Vagina (tissue), 2 donors: ENCODE data around the gene UROC1. TPM values are rescaled to one million over a fixed set of nuclear protein-coding genes. Genes with fewer than 3 reads are reported as not detected.

ENCODE experiments used
- DNase-seq, 2 donors: peaks; one replicate each; pipeline ENCODE4 v3.0.0-alpha.2; 2017; ENCODE audit errors: extremely low spot score in 2 of 2
- H3K27ac ChIP-seq: fragments of 200-600 bp; sonication (generic); one replicate; pipeline ENCODE4 v1.5.1; 2019
- H3K27me3 ChIP-seq: fragments of 200-600 bp; sonication (generic); one replicate; pipeline ENCODE4 v1.5.1; 2019
- H3K36me3 ChIP-seq, 2 donors: fragments of 200-600 bp; sonication (generic); one replicate each; pipeline ENCODE4 v1.5.1; 2017 to 2019
- H3K4me1 ChIP-seq: fragments of 200-600 bp; sonication (generic); one replicate; pipeline ENCODE4 v1.5.1; 2019
- H3K4me3 ChIP-seq, 2 donors: fragments of 200-600 bp; sonication (generic); 1 replicate in 1 of 2; 2 replicates in 1 of 2; pipeline ENCODE4 v1.5.1; 2016 to 2019
- H3K9me3 ChIP-seq: fragments of 200-600 bp; sonication (generic); one replicate; pipeline ENCODE4 v1.5.1; 2019
- POLR2A ChIP-seq, 2 donors: fragments of 450-650 bp; IDR thresholded peaks; one replicate each; pipeline ENCODE4 v1.6.1; 2017; ENCODE audit warnings: antibody characterized with exemption in 2 of 2, mild to moderate bottlenecking in 2 of 2, moderate library complexity in 2 of 2
- POLR2AphosphoS5 ChIP-seq, 2 donors: sonication (generic); formaldehyde crosslinking; IDR thresholded peaks; one replicate each; pipeline ENCODE4 v1.9.0; 2017; ENCODE audit warnings: antibody characterized with exemption in 2 of 2, mild to moderate bottlenecking in 2 of 2, low read depth in 1 of 2; ENCODE audit not compliant: insufficient read depth in 1 of 2
- intact Hi-C: fragments of 100-400 bp; cut with DNase I; formaldehyde crosslinking; loops from one replicate; pipeline ENCODE4 v1.15.1; 2023
- total RNA-seq: library from RNA; depleted of rRNA; stranded (reverse); fragments of >200 nt; gene quantifications from one replicate; pipeline ENCODE4 v1.2.3, GENCODE V29; 2016
- TF ChIP-seq, protein P1 (sequence below), 3 experiments: fragments of 450-650 bp in 2 of 3; fragments of 200-600 bp in 1 of 3; sonication (generic) in 1 of 3; IDR thresholded peaks; one replicate each; pipeline ENCODE4 v1.5.1; 2017 to 2019; ENCODE audit warnings: antibody characterized with exemption in 3 of 3, mild to moderate bottlenecking in 2 of 3, moderate library complexity in 2 of 3

Gene UROC1
- total RNA-seq, 1 donor from 2014 or later = not detected

DNA sequence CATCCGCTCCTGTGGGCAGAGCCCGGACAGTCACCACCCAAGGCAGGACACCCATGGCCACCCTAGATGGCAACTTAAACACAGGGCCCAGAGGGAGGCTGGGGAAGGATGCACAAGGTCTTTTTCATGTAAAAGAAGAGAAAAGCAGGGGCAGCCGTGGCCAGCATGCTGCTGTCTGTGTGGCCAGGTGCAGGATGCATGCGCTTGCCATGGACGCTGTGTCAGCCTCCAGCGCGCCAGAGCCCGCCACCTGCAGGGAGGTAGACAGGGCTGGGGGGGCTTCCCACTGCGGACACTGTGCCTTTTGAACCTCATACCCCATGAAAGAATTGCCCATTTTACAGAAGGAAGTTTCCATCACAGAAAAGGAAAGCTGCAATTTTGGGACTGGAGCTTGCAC is 18.2 kb downstream of the UROC1 start:
- intact Hi-C loops = no loop called here
- TF ChIP-seq, protein P1, sequence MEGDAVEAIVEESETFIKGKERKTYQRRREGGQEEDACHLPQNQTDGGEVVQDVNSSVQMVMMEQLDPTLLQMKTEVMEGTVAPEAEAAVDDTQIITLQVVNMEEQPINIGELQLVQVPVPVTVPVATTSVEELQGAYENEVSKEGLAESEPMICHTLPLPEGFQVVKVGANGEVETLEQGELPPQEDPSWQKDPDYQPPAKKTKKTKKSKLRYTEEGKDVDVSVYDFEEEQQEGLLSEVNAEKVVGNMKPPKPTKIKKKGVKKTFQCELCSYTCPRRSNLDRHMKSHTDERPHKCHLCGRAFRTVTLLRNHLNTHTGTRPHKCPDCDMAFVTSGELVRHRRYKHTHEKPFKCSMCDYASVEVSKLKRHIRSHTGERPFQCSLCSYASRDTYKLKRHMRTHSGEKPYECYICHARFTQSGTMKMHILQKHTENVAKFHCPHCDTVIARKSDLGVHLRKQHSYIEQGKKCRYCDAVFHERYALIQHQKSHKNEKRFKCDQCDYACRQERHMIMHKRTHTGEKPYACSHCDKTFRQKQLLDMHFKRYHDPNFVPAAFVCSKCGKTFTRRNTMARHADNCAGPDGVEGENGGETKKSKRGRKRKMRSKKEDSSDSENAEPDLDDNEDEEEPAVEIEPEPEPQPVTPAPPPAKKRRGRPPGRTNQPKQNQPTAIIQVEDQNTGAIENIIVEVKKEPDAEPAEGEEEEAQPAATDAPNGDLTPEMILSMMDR (IDR thresholded peaks at IDR 0.05) = no peak
- TF ChIP-seq POLR2AphosphoS5 (IDR thresholded peaks at IDR 0.05; ENCODE audit: insufficient read depth in 1 of 2, low read depth in 1 of 2) (no peak), POLR2A (IDR thresholded peaks at IDR 0.05) (no peak)

DNA sequence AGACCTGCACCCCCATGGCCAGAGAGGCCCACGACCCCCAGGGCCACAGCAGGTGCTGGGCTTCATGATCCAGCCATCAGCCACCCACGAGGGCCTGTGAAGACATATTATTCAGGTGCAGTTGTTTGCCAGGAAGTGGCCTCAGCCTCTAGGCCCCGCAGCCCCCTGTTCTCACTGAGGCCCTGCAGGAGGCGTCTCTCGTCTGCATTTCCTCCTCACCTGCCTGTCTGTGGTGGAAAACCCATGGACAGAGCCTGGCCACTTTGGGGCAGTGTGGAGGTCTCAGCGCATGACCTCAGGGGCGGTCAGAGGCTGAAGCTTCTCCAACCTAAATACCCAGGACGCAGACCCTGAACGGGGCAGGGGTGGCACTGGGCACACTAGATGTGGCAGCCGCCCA is 18.6 kb downstream of the UROC1 start:
- intact Hi-C loops = no loop called here
- Histone ChIP-seq H3K27ac (no peak overlapping the region), H3K9me3 (no peaks in the 10 kb centered on the region), H3K27me3 (no peaks in the 10 kb centered on the region), H3K36me3 (no peaks in the 10 kb centered on the region), H3K4me3 (no peak overlapping the region), H3K4me1 (peaks cover 3% of the 10 kb centered on the region)
- TF ChIP-seq POLR2AphosphoS5 (IDR thresholded peaks at IDR 0.05; ENCODE audit: insufficient read depth in 1 of 2, low read depth in 1 of 2) (no peak), POLR2A (IDR thresholded peaks at IDR 0.05) (no peak)
- no peak for DNase-seq

More for the DNA sequence above, 18.2 kb downstream of the UROC1 start:
- no peak for DNase-seq
- H3K9me3 ChIP-seq = no peaks in the 10 kb centered on the region
- H3K27ac ChIP-seq = no peak overlapping the region
- no peak overlapping the region for H3K4me3 ChIP-seq
- no peaks in the 10 kb centered on the region for H3K27me3 ChIP-seq
- H3K36me3 ChIP-seq = no peaks in the 10 kb centered on the region
- no peaks in the 10 kb centered on the region for H3K4me1 ChIP-seq

DNA sequence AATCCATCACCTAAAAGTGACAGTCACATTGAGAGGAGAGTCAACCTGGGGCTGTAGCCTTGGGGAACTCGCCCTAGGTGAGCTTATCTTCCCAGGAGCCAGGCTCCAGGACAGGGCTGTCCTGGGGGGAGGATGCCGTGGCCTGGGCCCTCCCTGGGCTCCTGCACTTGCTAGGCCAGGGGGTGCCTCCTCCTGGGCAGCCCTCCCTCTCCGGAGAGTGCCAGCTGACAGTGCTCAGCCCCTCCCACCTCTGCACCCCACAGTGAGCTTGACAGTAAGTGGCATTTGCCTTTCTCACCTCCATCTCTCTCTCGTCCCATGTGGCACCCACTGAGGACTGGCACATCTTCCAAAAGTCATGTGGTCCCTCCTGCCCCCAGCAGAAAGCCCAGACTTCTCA is 19.1 kb downstream of the UROC1 start:
- H3K36me3 ChIP-seq = no peaks in the 10 kb centered on the region

DNA sequence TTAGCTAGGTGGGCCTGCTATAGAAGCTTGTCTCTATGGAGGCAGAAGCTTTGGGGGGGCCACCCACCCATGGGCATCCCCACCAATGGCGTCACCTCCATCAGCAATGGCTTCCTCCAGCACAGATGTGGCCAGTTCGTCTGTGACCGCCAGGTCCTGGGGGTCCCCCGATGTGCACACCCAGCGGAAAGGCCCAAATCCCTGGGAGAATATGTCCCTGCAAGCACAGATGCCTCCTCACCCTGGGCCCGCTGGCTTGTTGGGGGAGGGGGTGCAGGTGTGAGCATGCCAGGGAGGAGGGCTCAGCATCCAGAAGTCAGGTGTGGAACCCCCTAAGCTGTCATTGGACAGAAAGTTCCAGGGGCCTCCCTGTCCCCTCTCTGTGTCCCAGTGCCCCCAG is 19.6 kb downstream of the UROC1 start:
- DNase-seq = no peak
- Histone ChIP-seq H3K27me3 (no peaks in the 10 kb centered on the region), H3K9me3 (no peaks in the 10 kb centered on the region), H3K36me3 (no peaks in the 10 kb centered on the region), H3K27ac (no peak overlapping the region), H3K4me3 (no peak overlapping the region), H3K4me1 (peaks cover 3% of the 10 kb centered on the region)
- TF ChIP-seq, protein P1 (IDR thresholded peaks at IDR 0.05) = no peak
- TF ChIP-seq POLR2AphosphoS5 (IDR thresholded peaks at IDR 0.05; ENCODE audit: insufficient read depth in 1 of 2, low read depth in 1 of 2) = no peak
- TF ChIP-seq POLR2A (IDR thresholded peaks at IDR 0.05) = no peak
- intact Hi-C loops = no loop called here

More for the DNA sequence above, 19.1 kb downstream of the UROC1 start:
- TF ChIP-seq POLR2A (IDR thresholded peaks at IDR 0.05) (no peak), POLR2AphosphoS5 (IDR thresholded peaks at IDR 0.05; ENCODE audit: insufficient read depth in 1 of 2, low read depth in 1 of 2) (no peak)
- TF ChIP-seq, protein P1 (IDR thresholded peaks at IDR 0.05) = no peak
- H3K9me3 ChIP-seq = no peaks in the 10 kb centered on the region
- no peak for DNase-seq
- H3K4me1 ChIP-seq = peaks cover 3% of the 10 kb centered on the region
- H3K27ac ChIP-seq = no peak overlapping the region
- no peak overlapping the region for H3K4me3 ChIP-seq
- intact Hi-C loops = no loop called here
- no peaks in the 10 kb centered on the region for H3K27me3 ChIP-seq

DNA sequence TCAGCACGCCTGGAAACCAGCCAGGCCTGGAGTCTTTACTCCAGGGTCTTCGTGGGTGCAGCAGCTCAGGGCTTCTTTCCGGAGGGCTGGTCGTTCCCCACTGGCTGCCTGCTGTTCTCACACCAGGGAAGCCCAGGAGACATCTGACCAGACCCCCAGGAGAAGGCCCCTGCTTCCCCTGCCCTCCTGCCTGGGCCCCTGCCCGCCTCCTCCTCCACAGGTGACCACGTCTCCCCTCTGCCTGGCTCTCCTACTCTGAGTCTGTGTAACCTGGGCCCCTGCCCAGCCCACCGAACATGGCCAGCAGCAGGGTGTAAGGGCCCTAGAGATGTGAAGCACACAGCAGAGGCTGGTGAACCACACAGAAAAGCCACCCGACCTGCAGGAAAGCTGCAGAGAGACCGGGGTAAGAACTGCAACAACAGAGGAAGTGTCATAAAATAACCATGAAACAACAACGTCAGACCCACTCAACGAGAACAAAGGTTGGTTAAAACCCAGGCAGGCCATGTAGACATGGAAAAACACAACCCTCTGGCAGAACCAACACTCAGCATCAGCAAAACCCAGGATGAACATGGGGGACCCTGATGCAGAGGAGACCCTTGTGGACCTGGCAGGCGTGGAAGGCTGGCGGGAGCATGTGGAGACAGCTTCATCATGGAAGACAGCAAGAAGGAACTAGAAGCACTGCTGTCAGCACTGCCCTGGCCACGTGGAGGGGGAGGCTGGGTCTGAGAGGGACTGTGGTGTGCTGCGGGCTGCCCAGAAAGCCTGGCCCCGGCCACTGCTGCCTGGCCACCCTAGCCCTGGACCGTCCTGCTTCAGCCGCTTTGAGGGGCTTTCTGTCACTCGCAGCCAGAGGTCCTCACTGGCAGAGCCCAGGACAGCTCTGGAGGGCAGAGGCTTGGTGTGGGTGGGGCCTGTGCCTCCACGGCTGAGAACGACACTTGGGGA is 20.4 kb downstream of the UROC1 start:
- H3K36me3 ChIP-seq = no peaks in the 10 kb centered on the region
- intact Hi-C loops = no loop called here
- no peaks in the 10 kb centered on the region for H3K9me3 ChIP-seq
- no peak for DNase-seq
- no peaks in the 10 kb centered on the region for H3K27me3 ChIP-seq
- no peak overlapping the region for H3K4me3 ChIP-seq
- peaks cover 3% of the 10 kb centered on the region for H3K4me1 ChIP-seq
- H3K27ac ChIP-seq = no peak overlapping the region
- TF ChIP-seq POLR2AphosphoS5 (IDR thresholded peaks at IDR 0.05; ENCODE audit: insufficient read depth in 1 of 2, low read depth in 1 of 2) = no peak
- no peak for TF ChIP-seq POLR2A (IDR thresholded peaks at IDR 0.05)
- TF ChIP-seq, protein P1 (IDR thresholded peaks at IDR 0.05) = no peak
